ENCODE measurements around the gene CFDP1. TPM values are rescaled to one million over a fixed set of nuclear protein-coding genes. Genes with fewer than 3 reads are reported as not detected.

Gene CFDP1
- total RNA-seq, 1 experiment from 2014 or later = 52.6 TPM

DNA sequence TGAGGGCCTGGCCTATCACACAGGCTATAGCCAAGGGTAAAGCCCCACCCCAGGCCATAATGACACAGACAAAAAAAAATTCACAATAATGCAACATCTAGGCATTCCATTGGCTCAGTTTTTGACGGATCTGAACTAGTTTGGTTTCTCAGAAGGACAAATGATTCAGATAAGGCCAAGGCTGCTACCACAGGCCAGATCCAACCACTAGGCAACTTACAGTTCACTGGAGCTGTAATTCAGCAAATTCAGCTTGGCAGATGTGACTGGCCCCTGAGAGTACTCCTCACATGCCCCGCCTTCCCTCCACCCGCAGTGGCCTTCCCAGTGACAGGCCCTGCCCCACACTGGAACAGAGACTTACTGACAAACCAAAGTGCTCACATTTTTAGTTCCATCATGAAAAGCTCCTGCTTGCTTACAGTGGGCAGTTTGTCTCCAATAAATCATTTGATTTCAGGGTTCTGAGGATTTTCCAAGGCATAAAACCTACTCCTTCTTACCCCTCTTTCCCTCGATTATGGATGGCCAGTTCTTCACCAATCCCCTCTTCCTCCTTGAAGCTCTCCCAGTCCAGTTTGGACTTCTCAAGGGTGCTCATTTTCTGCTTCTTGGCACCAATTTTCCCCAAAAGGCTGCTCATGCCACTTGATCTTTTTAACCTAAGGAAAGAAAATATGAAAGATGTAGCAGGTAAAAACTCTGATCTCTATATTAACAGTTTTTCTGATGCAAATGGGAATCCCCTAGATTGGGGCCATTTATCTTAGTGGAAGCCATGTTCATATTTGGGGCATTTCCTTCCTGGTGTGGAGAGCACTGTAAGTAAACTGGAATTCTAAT, 128.6 kb downstream of the CFDP1 start:
- Histone ChIP-seq H3K36me3 (ENCODE audit: low read depth) (peaks cover 11% of the 10 kb centered on the region; the same call in 1 of the 2 replicates), H3K4me3 (peak overlapping the region; percentile 7; the same call in 1 of the 2 replicates), H3K4me2 (peak overlapping the region; percentile 74), H3K4me1 (replicated peaks; ENCODE audit: insufficient read depth) (peaks cover 38% of the 10 kb centered on the region), H3K27ac (peak overlapping the region; percentile 93), H3K27me3 (ENCODE audit: insufficient read depth, low read depth) (no peaks in the 10 kb centered on the region), H3F3A (ENCODE audit: insufficient read depth, low read depth) (peaks cover 33% of the 10 kb centered on the region), H3K9me2 (ENCODE audit: insufficient read depth) (no peaks in the 10 kb centered on the region), H4K20me1 (ENCODE audit: insufficient read depth) (no peaks in the 10 kb centered on the region), H3K79me2 (ENCODE audit: low read depth) (no peaks in the 10 kb centered on the region; the same call in 1 of the 2 replicates), H2AFZ (no peak overlapping the region), H3K9me3 (ENCODE audit: insufficient read depth, low read depth) (no peaks in the 10 kb centered on the region)
- DNase-seq = peak; percentile 34 to 77
- TF ChIP-seq, protein P1, sequence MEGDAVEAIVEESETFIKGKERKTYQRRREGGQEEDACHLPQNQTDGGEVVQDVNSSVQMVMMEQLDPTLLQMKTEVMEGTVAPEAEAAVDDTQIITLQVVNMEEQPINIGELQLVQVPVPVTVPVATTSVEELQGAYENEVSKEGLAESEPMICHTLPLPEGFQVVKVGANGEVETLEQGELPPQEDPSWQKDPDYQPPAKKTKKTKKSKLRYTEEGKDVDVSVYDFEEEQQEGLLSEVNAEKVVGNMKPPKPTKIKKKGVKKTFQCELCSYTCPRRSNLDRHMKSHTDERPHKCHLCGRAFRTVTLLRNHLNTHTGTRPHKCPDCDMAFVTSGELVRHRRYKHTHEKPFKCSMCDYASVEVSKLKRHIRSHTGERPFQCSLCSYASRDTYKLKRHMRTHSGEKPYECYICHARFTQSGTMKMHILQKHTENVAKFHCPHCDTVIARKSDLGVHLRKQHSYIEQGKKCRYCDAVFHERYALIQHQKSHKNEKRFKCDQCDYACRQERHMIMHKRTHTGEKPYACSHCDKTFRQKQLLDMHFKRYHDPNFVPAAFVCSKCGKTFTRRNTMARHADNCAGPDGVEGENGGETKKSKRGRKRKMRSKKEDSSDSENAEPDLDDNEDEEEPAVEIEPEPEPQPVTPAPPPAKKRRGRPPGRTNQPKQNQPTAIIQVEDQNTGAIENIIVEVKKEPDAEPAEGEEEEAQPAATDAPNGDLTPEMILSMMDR (conservative IDR thresholded peaks at IDR 0.05) = no peak
- TF ChIP-seq EZH2 (IDR thresholded peaks at IDR 0.05; ENCODE audit: low read depth) = no peak
- intact Hi-C loops (cut with micrococcal nuclease; ENCODE audit: unreplicated experiment) = loop anchor here (1.0 to 5.0 kb wide), 5 partner anchors 24 to 74 kb away; no protein-coding TSS in a partner anchor
- POLR2A ChIA-PET (ENCODE audit: unreplicated experiment) = interaction anchor here (0.5 to 1.3 kb wide), 7 partner anchors 34 to 491 kb away, joined by 3 to 8 read pairs (median 4); no protein-coding TSS in a partner anchor
- CTCF ChIA-PET = interaction anchor here (0.5 to 1.3 kb wide), 4 partner anchors 71 to 344 kb away, joined by 3 to 5 read pairs (median 4); no protein-coding TSS in a partner anchor
- BruUV-seq (replicated peaks) = TSS peak; percentile 77

DNA sequence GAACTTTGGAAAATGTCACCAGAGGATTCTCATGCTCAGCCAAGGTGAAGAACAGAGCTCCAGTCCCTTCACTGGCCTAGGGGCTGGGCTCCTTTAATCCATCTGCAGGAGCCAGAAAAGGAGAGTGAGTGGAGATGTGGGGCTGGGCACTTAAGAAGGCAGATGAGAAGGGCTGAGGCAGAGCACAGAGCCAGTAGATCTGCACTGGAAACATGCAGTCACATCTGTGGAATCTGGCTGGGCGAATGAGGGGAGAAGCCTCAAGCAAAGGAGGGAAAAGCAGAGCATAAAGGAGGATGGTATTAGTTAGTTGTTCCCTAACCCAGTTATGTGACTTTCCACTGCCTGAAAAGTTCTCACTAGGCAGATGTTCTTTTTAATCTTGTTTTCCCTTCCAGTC, 131.5 kb downstream of the CFDP1 start:
- BruUV-seq (replicated peaks) = no TSS peak
- H3K36me3 ChIP-seq (ENCODE audit: low read depth) = peaks cover 11% of the 10 kb centered on the region; the same call in 1 of the 2 replicates
- no peak for TF ChIP-seq EZH2 (IDR thresholded peaks at IDR 0.05; ENCODE audit: low read depth)
- TF ChIP-seq, protein P1 (conservative IDR thresholded peaks at IDR 0.05) = no peak
- DNase-seq = no peak
- no peaks in the 10 kb centered on the region for H3K27me3 ChIP-seq (ENCODE audit: insufficient read depth, low read depth)
- H2AFZ ChIP-seq = no peak overlapping the region
- intact Hi-C loops (cut with micrococcal nuclease; ENCODE audit: unreplicated experiment) = no loop called here
- H3F3A ChIP-seq (ENCODE audit: insufficient read depth, low read depth) = peaks cover 28% of the 10 kb centered on the region
- H3K4me3 ChIP-seq = no peak overlapping the region
- CTCF ChIA-PET = no interaction called here
- H3K4me1 ChIP-seq (replicated peaks; ENCODE audit: insufficient read depth) = peaks cover 31% of the 10 kb centered on the region
- no peak overlapping the region for H3K27ac ChIP-seq
- POLR2A ChIA-PET (ENCODE audit: unreplicated experiment) = no interaction called here
- no peaks in the 10 kb centered on the region for H3K9me3 ChIP-seq (ENCODE audit: insufficient read depth, low read depth)
- H3K9me2 ChIP-seq (ENCODE audit: insufficient read depth) = no peaks in the 10 kb centered on the region
- no peaks in the 10 kb centered on the region; the same call in 1 of the 2 replicates for H3K79me2 ChIP-seq (ENCODE audit: low read depth)
- H4K20me1 ChIP-seq (ENCODE audit: insufficient read depth) = no peaks in the 10 kb centered on the region
- H3K4me2 ChIP-seq = no peak overlapping the region

DNA sequence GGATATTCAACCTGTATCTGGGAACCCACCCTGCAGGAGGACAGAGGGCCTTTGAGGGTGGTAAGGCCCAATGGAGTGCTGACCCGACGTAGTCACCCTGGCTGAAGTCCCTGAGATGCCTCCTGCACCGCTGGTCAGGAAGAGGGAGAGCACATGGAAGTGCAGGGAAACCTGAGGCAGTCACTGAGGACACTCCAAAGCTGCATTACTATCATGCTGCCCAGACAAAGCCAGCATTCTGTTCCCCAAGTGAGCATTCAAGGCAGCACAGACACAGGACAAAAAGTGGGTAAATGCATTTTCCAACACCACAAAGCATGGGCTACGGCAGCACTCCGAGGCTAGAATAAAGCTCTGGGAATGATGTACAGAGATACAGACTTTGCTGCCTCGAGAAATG, 135.0 kb downstream of the CFDP1 start:
- ChIA-PET POLR2A (ENCODE audit: unreplicated experiment) (no interaction called here), CTCF (no interaction called here)
- H4K20me1 ChIP-seq (ENCODE audit: insufficient read depth) = no peaks in the 10 kb centered on the region
- DNase-seq = no peak
- H3K27me3 ChIP-seq (ENCODE audit: insufficient read depth, low read depth) = no peaks in the 10 kb centered on the region
- H3K36me3 ChIP-seq (ENCODE audit: low read depth) = 0 out of 2 replicates have a peak, but pooled peaks cover 11% of the 10 kb centered on the region
- no peak overlapping the region for H3K4me2 ChIP-seq
- no peak overlapping the region for H3K4me3 ChIP-seq
- no peaks in the 10 kb centered on the region; the same call in 1 of the 2 replicates for H3F3A ChIP-seq (ENCODE audit: insufficient read depth, low read depth)
- no TSS peak for BruUV-seq (replicated peaks)
- H2AFZ ChIP-seq = no peak overlapping the region
- no peak overlapping the region for H3K27ac ChIP-seq
- no peaks in the 10 kb centered on the region for H3K9me3 ChIP-seq (ENCODE audit: insufficient read depth, low read depth)
- no peak for TF ChIP-seq EZH2 (IDR thresholded peaks at IDR 0.05; ENCODE audit: low read depth)
- TF ChIP-seq, protein P1 (conservative IDR thresholded peaks at IDR 0.05) = no peak
- no peaks in the 10 kb centered on the region for H3K79me2 ChIP-seq (ENCODE audit: low read depth)
- no peaks in the 10 kb centered on the region for H3K4me1 ChIP-seq (replicated peaks; ENCODE audit: insufficient read depth)
- intact Hi-C loops (cut with micrococcal nuclease; ENCODE audit: unreplicated experiment) = no loop called here
- H3K9me2 ChIP-seq (ENCODE audit: insufficient read depth) = no peaks in the 10 kb centered on the region

Measured in PC-9 (cell line).